Gastroesophageal sphincter (tissue), 4 donors: ENCODE measurements around the gene RITA1. TPM values are rescaled to one million over a fixed set of nuclear protein-coding genes. Genes with fewer than 3 reads are reported as not detected.

Experiments
- ATAC-seq: fragments of 150-250 bp; one replicate; pipeline ENCODE4 v1.9.1; 2016; ENCODE audit warnings: mild to moderate bottlenecking, moderate library complexity
- H3K27ac ChIP-seq, 4 donors: fragments of 200-600 bp; sonication (generic) in 3 of 4; 1 replicate in 3 of 4; 2 replicates in 1 of 4; pipeline ENCODE4 v1.5.1; 2016 to 2019
- H3K27me3 ChIP-seq: fragments of 200-600 bp; sonication (generic); one replicate; pipeline ENCODE4 v1.5.1; 2019
- H3K36me3 ChIP-seq, 2 donors: fragments of 200-600 bp; sonication (generic); one replicate each; pipeline ENCODE4 v1.5.1; 2019; ENCODE audit warnings: control low read depth in 1 of 2
- H3K4me1 ChIP-seq, 3 donors: fragments of 200-600 bp; sonication (generic); 1 replicate in 2 of 3; 2 replicates in 1 of 3; pipeline ENCODE4 v1.5.1; 2016 to 2019; ENCODE audit warnings: control low read depth in 2 of 3
- H3K4me3 ChIP-seq, 2 donors: fragments of 200-600 bp; sonication (generic); one replicate each; pipeline ENCODE4 v1.5.1; 2019; ENCODE audit warnings: mild to moderate bottlenecking in 1 of 2, moderate library complexity in 1 of 2
- H3K9me3 ChIP-seq, 3 donors: fragments of 200-600 bp; sonication (generic); one replicate each; pipeline ENCODE4 v1.5.1; 2017 to 2019; ENCODE audit warnings: control low read depth in 2 of 3
- CTCF ChIP-seq, 4 experiments: fragments of 200-600 bp in 2 of 4; fragments of 450-650 bp in 2 of 4; sonication (generic) in 1 of 4; IDR thresholded peaks; one replicate each; pipeline ENCODE4 v1.5.1; 2017 to 2019; ENCODE audit warnings: antibody characterized with exemption in 4 of 4, mild to moderate bottlenecking in 2 of 4, moderate library complexity in 2 of 4
- EP300 ChIP-seq: sonication (generic); formaldehyde crosslinking; IDR thresholded peaks from one replicate; pipeline ENCODE4 v1.6.1; 2017; ENCODE audit warnings: antibody characterized with exemption, mild to moderate bottlenecking
- POLR2A ChIP-seq, 2 donors: fragments of 450-650 bp; IDR thresholded peaks; one replicate each; pipeline ENCODE4 v1.6.1; 2017; ENCODE audit warnings: antibody characterized with exemption in 2 of 2, mild to moderate bottlenecking in 2 of 2, moderate library complexity in 1 of 2
- POLR2AphosphoS5 ChIP-seq: sonication (generic); formaldehyde crosslinking; IDR thresholded peaks from one replicate; pipeline ENCODE4 v1.6.1; 2017; ENCODE audit warnings: antibody characterized with exemption
- WGBS, 2 donors: methylation state at CpG; one replicate each; pipeline ENCODE4 v1.1.5; 2018; ENCODE audit warnings: low coverage in 1 of 2; 5-methylcytosine and 5-hydroxymethylcytosine counted together
- total RNA-seq, 4 donors: library from RNA; depleted of rRNA; stranded (reverse); fragments of >200 nt; gene quantifications; one replicate each; pipeline ENCODE4 v1.1.0, GENCODE V29; 2016

Gene RITA1
- total RNA-seq, 4 donors from 2014 or later: 12.3 to 22.8 (median 16.6) TPM

- WGBS, 2 donors: 88 to 91% methylated on average over 3 to 5 of the region's 5 CpGs
- Histone ChIP-seq H3K36me3 (peaks cover 0 to 100% of the 10 kb centered on the region in 2 donors), H3K4me3 (no peak overlapping the region), H3K27me3 (no peaks in the 10 kb centered on the region), H3K9me3 (no peaks in the 10 kb centered on the region), H3K4me1 (no peaks in the 10 kb centered on the region), H3K27ac (no peak overlapping the region)
- ATAC-seq: no peak
- TF ChIP-seq EP300 (no peak), POLR2AphosphoS5 (no peak), POLR2A (IDR thresholded peaks at IDR 0.05) (no peak), CTCF (IDR thresholded peaks at IDR 0.05) (no peak)
Measured at GRCh38 chr12:113170457-113170856, 15.1 kb upstream of the RITA1 start.

- no peak overlapping the region for H3K27ac ChIP-seq
- H3K36me3 ChIP-seq: peaks cover 0 to 100% of the 10 kb centered on the region in 2 donors
- H3K4me3 ChIP-seq: no peak overlapping the region
- no peak for ATAC-seq
- H3K9me3 ChIP-seq: no peaks in the 10 kb centered on the region
- TF ChIP-seq CTCF (IDR thresholded peaks at IDR 0.05) (no peak), EP300 (no peak), POLR2A (IDR thresholded peaks at IDR 0.05) (no peak), POLR2AphosphoS5 (no peak)
- no peaks in the 10 kb centered on the region for H3K27me3 ChIP-seq
- 88 to 100% methylated on average over 4 of the region's 4 CpGs for WGBS, 2 donors
- no peaks in the 10 kb centered on the region for H3K4me1 ChIP-seq
Measured at GRCh38 chr12:113170926-113171325, 14.6 kb upstream of the RITA1 start.

GRCh38 chr12:113171543-113171942 is 14.0 kb upstream of the RITA1 start:
- H3K36me3 ChIP-seq: peaks cover 0 to 100% of the 10 kb centered on the region in 2 donors
- TF ChIP-seq EP300 (no peak), CTCF (IDR thresholded peaks at IDR 0.05) (no peak), POLR2A (IDR thresholded peaks at IDR 0.05) (no peak), POLR2AphosphoS5 (no peak)
- H3K4me1 ChIP-seq: no peaks in the 10 kb centered on the region
- no peaks in the 10 kb centered on the region for H3K9me3 ChIP-seq
- H3K4me3 ChIP-seq: no peak overlapping the region
- 67 to 95% methylated on average over 5 to 8 of the region's 9 CpGs for WGBS, 2 donors
- no peaks in the 10 kb centered on the region for H3K27me3 ChIP-seq
- H3K27ac ChIP-seq: no peak overlapping the region
- ATAC-seq: no peak

GRCh38 chr12:113172185-113172584 is 13.3 kb upstream of the RITA1 start:
- Histone ChIP-seq H3K27me3 (no peaks in the 10 kb centered on the region), H3K4me3 (no peak overlapping the region), H3K9me3 (peaks cover 0 to 6% (median 0%) of the 10 kb centered on the region in 3 donors), H3K4me1 (no peaks in the 10 kb centered on the region), H3K27ac (no peak overlapping the region), H3K36me3 (peaks cover 0 to 100% of the 10 kb centered on the region in 2 donors)
- WGBS, 2 donors: 95 to 98% methylated on average over 6 to 12 of the region's 20 CpGs
- no peak for ATAC-seq
- TF ChIP-seq CTCF (IDR thresholded peaks at IDR 0.05) (no peak), EP300 (no peak), POLR2A (IDR thresholded peaks at IDR 0.05) (no peak), POLR2AphosphoS5 (no peak)

- no peak for TF ChIP-seq CTCF (IDR thresholded peaks at IDR 0.05)
- no peak for TF ChIP-seq POLR2A (IDR thresholded peaks at IDR 0.05)
- TF ChIP-seq POLR2AphosphoS5: no peak
- no peak for TF ChIP-seq EP300
- Histone ChIP-seq H3K27ac (no peak overlapping the region), H3K36me3 (peaks cover 0 to 100% of the 10 kb centered on the region in 2 donors), H3K4me3 (no peak overlapping the region), H3K27me3 (no peaks in the 10 kb centered on the region), H3K4me1 (no peaks in the 10 kb centered on the region), H3K9me3 (peaks cover 0 to 11% (median 0%) of the 10 kb centered on the region in 3 donors)
- no peak for ATAC-seq
- WGBS, 2 donors: 89 to 100% methylated on average over 1 of the region's 7 CpGs
Measured at GRCh38 chr12:113173081-113173698, 12.3 kb upstream of the RITA1 start.
